Measurements from ENCODE around the gene SYT7. TPM values are rescaled to one million over a fixed set of nuclear protein-coding genes. Genes with fewer than 3 reads are reported as not detected.
"Not testable (repeated sequence)": the region's sequence is repeated elsewhere in the genome, so short reads cannot be mapped to it uniquely, and the experiment has no call there.

SYT7 gene
- total RNA-seq (2014; rRNA removed; shearing (Covaris generic); ENCODE audit: low replicate concordance): 3.7 and 9.9 TPM in 2 replicates

GRCh38 chr11:61581030-61581928, at the start of gene SYT7:
Gene SYT7 (minus strand): TSS chr11:61581076. CDS start chr11:61580820, 256 bp downstream.
- H3K36me3 ChIP-seq: no peaks in the 10 kb centered on the region
- DNase-seq: peak; percentile 94
- H3K9me3 ChIP-seq: no peaks in the 10 kb centered on the region
- H3K4me3 ChIP-seq: peak within 1 kb of the TSS; percentile 52
- no peaks in the 10 kb centered on the region for H3K27me3 ChIP-seq

- no peaks in the 10 kb centered on the region for H3K36me3 ChIP-seq
- no peak overlapping the region for H3K4me3 ChIP-seq
- no peaks in the 10 kb centered on the region for H3K27me3 ChIP-seq
- DNase-seq: no peak
- H3K9me3 ChIP-seq: no peaks in the 10 kb centered on the region
Observed at GRCh38 chr11:61630089-61630488, 49.2 kb upstream of the SYT7 start.

GRCh38 chr11:61629082-61629833, 48.4 kb upstream of the SYT7 start:
- no peaks in the 10 kb centered on the region for H3K36me3 ChIP-seq
- no peaks in the 10 kb centered on the region for H3K27me3 ChIP-seq
- DNase-seq: no peak
- no peaks in the 10 kb centered on the region for H3K9me3 ChIP-seq
- no peak overlapping the region for H3K4me3 ChIP-seq

- H3K36me3 ChIP-seq: no peaks in the 10 kb centered on the region
- H3K27me3 ChIP-seq: no peaks in the 10 kb centered on the region
- no peak overlapping the region for H3K4me3 ChIP-seq
- H3K9me3 ChIP-seq: no peaks in the 10 kb centered on the region
- no peak for DNase-seq
Observed at GRCh38 chr11:61628662-61628970, 47.7 kb upstream of the SYT7 start.

- Histone ChIP-seq H3K27me3 (no peaks in the 10 kb centered on the region), H3K36me3 (no peaks in the 10 kb centered on the region), H3K9me3 (no peaks in the 10 kb centered on the region), H3K4me3 (no peak overlapping the region)
- DNase-seq: peak; percentile 65
Observed at GRCh38 chr11:61627850-61628661, 47.2 kb upstream of the SYT7 start.

GRCh38 chr11:61626580-61627380, 45.9 kb upstream of the SYT7 start:
- Histone ChIP-seq H3K36me3 (no peaks in the 10 kb centered on the region), H3K4me3 (no peak overlapping the region), H3K27me3 (no peaks in the 10 kb centered on the region), H3K9me3 (no peaks in the 10 kb centered on the region)
- DNase-seq: no peak

GRCh38 chr11:61625525-61625924, 44.6 kb upstream of the SYT7 start:
- no peak for DNase-seq
- Histone ChIP-seq H3K36me3 (no peaks in the 10 kb centered on the region), H3K4me3 (no peak overlapping the region), H3K9me3 (no peaks in the 10 kb centered on the region), H3K27me3 (no peaks in the 10 kb centered on the region)

- H3K9me3 ChIP-seq: no peaks in the 10 kb centered on the region
Observed at GRCh38 chr11:61621917-61622585, 41.2 kb upstream of the SYT7 start.

GRCh38 chr11:61619471-61620226, 38.8 kb upstream of the SYT7 start:
- Histone ChIP-seq H3K4me3 (no peak overlapping the region), H3K27me3 (no peaks in the 10 kb centered on the region), H3K9me3 (no peaks in the 10 kb centered on the region), H3K36me3 (no peaks in the 10 kb centered on the region)
- DNase-seq: no peak

More at GRCh38 chr11:61621917-61622585, 41.2 kb upstream of the SYT7 start:
- H3K4me3 ChIP-seq: no peak overlapping the region
- H3K27me3 ChIP-seq: no peaks in the 10 kb centered on the region
- H3K36me3 ChIP-seq: no peaks in the 10 kb centered on the region
- DNase-seq: no peak

- Histone ChIP-seq H3K27me3 (no peaks in the 10 kb centered on the region), H3K36me3 (no peaks in the 10 kb centered on the region), H3K4me3 (no peak overlapping the region), H3K9me3 (no peaks in the 10 kb centered on the region)
- no peak for DNase-seq
Observed at GRCh38 chr11:61618978-61619377, 38.1 kb upstream of the SYT7 start.

- Histone ChIP-seq H3K4me3 (no peak overlapping the region), H3K27me3 (no peaks in the 10 kb centered on the region), H3K9me3 (no peaks in the 10 kb centered on the region), H3K36me3 (no peaks in the 10 kb centered on the region)
- no peak for DNase-seq
Observed at GRCh38 chr11:61617515-61617914, 36.6 kb upstream of the SYT7 start.

GRCh38 chr11:61616434-61616833, 35.6 kb upstream of the SYT7 start:
- Histone ChIP-seq H3K4me3 (no peak overlapping the region), H3K9me3 (no peaks in the 10 kb centered on the region), H3K27me3 (no peaks in the 10 kb centered on the region), H3K36me3 (no peaks in the 10 kb centered on the region)
- DNase-seq: peak; percentile 68

GRCh38 chr11:61614782-61615181, 33.9 kb upstream of the SYT7 start:
- H3K27me3 ChIP-seq, DNase-seq, H3K4me3 ChIP-seq, H3K9me3 ChIP-seq, H3K36me3 ChIP-seq: not testable (repeated sequence)

GRCh38 chr11:61613870-61614269, 33.0 kb upstream of the SYT7 start:
- no peaks in the 10 kb centered on the region for H3K27me3 ChIP-seq

GRCh38 chr11:61613051-61613450, 32.2 kb upstream of the SYT7 start:
- H3K36me3 ChIP-seq: no peaks in the 10 kb centered on the region
- no peaks in the 10 kb centered on the region for H3K9me3 ChIP-seq
- no peak for DNase-seq
- no peaks in the 10 kb centered on the region for H3K27me3 ChIP-seq
- no peak overlapping the region for H3K4me3 ChIP-seq

More at GRCh38 chr11:61613870-61614269, 33.0 kb upstream of the SYT7 start:
- DNase-seq: no peak
- Histone ChIP-seq H3K36me3 (no peaks in the 10 kb centered on the region), H3K9me3 (no peaks in the 10 kb centered on the region), H3K4me3 (no peak overlapping the region)
